SK-N-SH (cell line): ENCODE results near the gene ISCA2. TPM values are rescaled to one million over a fixed set of nuclear protein-coding genes. Genes with fewer than 3 reads are reported as not detected.

Experiments used
- CTCF ChIA-PET: fragments of 300-600, 350-600 bp; formaldehyde crosslinking; extraction: SDS; loops from one replicate; lab custom pipeline; 2021; lab: Yijun Ruan, JAX
- POLR2A ChIA-PET: fragments of 350-600 bp; sonication (Branson Sonifier 250); formaldehyde crosslinking; extraction: SDS; loops from one replicate; lab custom pipeline; 2020; ENCODE audit warnings: antibody characterized with exemption, inconsistent platforms; lab: Yijun Ruan, JAX
- DNase-seq: peaks from one replicate; pipeline ENCODE4 v3.0.0; 2012
- H2AFZ ChIP-seq: fragments of 200-600 bp; sonication (generic); 2 replicates; pipeline ENCODE4 v1.8.1; 2016; ENCODE audit warnings: antibody characterized with exemption, mild to moderate bottlenecking, low read depth
- H3F3A ChIP-seq: fragments of 200-600 bp; sonication (generic); replicated peaks from 2 replicates; pipeline ENCODE3; 2016; ENCODE audit warnings: antibody characterized with exemption, mild to moderate bottlenecking; ENCODE audit not compliant: insufficient read depth
- H3K27ac ChIP-seq, 2 experiments: fragments of 200-500 bp in 1 of 2; fragments of 200-600 bp in 1 of 2; sonication (Bioruptor generic) in 1 of 2; sonication (generic), shearing (Covaris generic) in 1 of 2; 2 replicates each; pipeline versions ENCODE4 v1.5.1 to v1.6.1; 2014 to 2016; ENCODE audit warnings: low read depth in 2 of 2, inconsistent platforms in 1 of 2, low read length in 1 of 2, mild to moderate bottlenecking in 1 of 2, mixed read lengths in 1 of 2
- H3K27me3 ChIP-seq: fragments of 200-600 bp; sonication (generic), shearing (Covaris generic); 2 replicates; pipeline ENCODE4 v1.6.1; 2016; ENCODE audit warnings: mixed run types; ENCODE audit not compliant: insufficient read depth
- H3K36me3 ChIP-seq, 2 experiments: fragments of 200-500 bp in 1 of 2; fragments of 200-600 bp in 1 of 2; sonication (Bioruptor generic) in 1 of 2; sonication (generic) in 1 of 2; replicated peaks in 1 of 2; 2 replicates each; pipeline versions ENCODE3 to v1.5.1; 2014 to 2016; ENCODE audit warnings: low read length in 1 of 2, mild to moderate bottlenecking in 1 of 2; ENCODE audit not compliant: insufficient read depth in 2 of 2, control insufficient read depth in 1 of 2
- H3K4me1 ChIP-seq, 2 experiments: fragments of 200-500 bp in 1 of 2; fragments of 200-600 bp in 1 of 2; sonication (Bioruptor generic) in 1 of 2; sonication (generic), shearing (Covaris generic) in 1 of 2; 2 replicates each; pipeline versions ENCODE4 v1.5.1 to v1.6.1; 2014 to 2016; ENCODE audit warnings: low read depth in 1 of 2, low read length in 1 of 2, mixed run types in 1 of 2; ENCODE audit not compliant: insufficient read depth in 2 of 2, control insufficient read depth in 1 of 2
- H3K4me2 ChIP-seq: fragments of 200-600 bp; sonication (generic), shearing (Covaris generic); 2 replicates; pipeline ENCODE4 v1.6.1; 2017; ENCODE audit warnings: mixed run types
- H3K4me3 ChIP-seq, 2 experiments: fragments of 200-500 bp in 1 of 2; fragments of 200-600 bp in 1 of 2; sonication (Bioruptor generic) in 1 of 2; sonication (generic), shearing (Covaris generic) in 1 of 2; 2 replicates each; pipeline versions ENCODE4 v1.5.1 to v1.8.1; 2014 to 2016; ENCODE audit warnings: low read depth in 2 of 2, inconsistent platforms in 1 of 2, low read length in 1 of 2, mild to moderate bottlenecking in 1 of 2, mixed read lengths in 1 of 2, moderate library complexity in 1 of 2
- H3K79me2 ChIP-seq: fragments of 200-600 bp; sonication (generic); 2 replicates; pipeline ENCODE4 v1.8.1; 2017; ENCODE audit warnings: mild to moderate bottlenecking; ENCODE audit not compliant: insufficient read depth
- H3K9ac ChIP-seq: fragments of 200-600 bp; sonication (generic); 2 replicates; pipeline ENCODE4 v1.6.1; 2017; ENCODE audit warnings: mixed run types
- H3K9me2 ChIP-seq: fragments of 200-600 bp; sonication (generic); 2 replicates; pipeline ENCODE4 v1.6.1; 2017; ENCODE audit warnings: mixed run types
- H3K9me3 ChIP-seq: fragments of 200-600 bp; sonication (generic); 2 replicates; pipeline ENCODE4 v1.6.1; 2017; ENCODE audit warnings: mixed run types, mild to moderate bottlenecking, moderate library complexity
- H4K20me1 ChIP-seq: fragments of 200-600 bp; sonication (generic); 2 replicates; pipeline ENCODE4 v1.6.1; 2017; ENCODE audit warnings: mild to moderate bottlenecking, mixed run types; ENCODE audit not compliant: insufficient read depth
- ELF1 ChIP-seq: IDR thresholded peaks from 2 replicates; pipeline ENCODE4 v1.4.0; 2012
- FOSL2 ChIP-seq: IDR thresholded peaks from 2 replicates; pipeline ENCODE4 v1.4.0; 2012; ENCODE audit warnings: low read depth, mild to moderate bottlenecking, moderate library complexity, borderline replicate concordance
- GABPA ChIP-seq: IDR thresholded peaks from 2 replicates; pipeline ENCODE4 v1.4.0; 2012; ENCODE audit warnings: low read depth, mild to moderate bottlenecking
- JUND ChIP-seq: IDR thresholded peaks from 2 replicates; pipeline ENCODE4 v1.4.0; 2012
- MEF2A ChIP-seq: IDR thresholded peaks from 2 replicates; pipeline ENCODE4 v1.4.0; 2012; ENCODE audit warnings: low read depth, borderline replicate concordance
- NRF1 ChIP-seq: IDR thresholded peaks from 2 replicates; pipeline ENCODE4 v1.6.1; 2012; ENCODE audit warnings: low read depth, mild to moderate bottlenecking, low read length
- POLR2AphosphoS5 ChIP-seq: IDR thresholded peaks from 2 replicates; pipeline ENCODE4 v1.6.1; 2012; ENCODE audit warnings: low read depth, low read length
- RFX5 ChIP-seq: IDR thresholded peaks from 2 replicates; pipeline ENCODE4 v1.6.1; 2012; ENCODE audit warnings: mild to moderate bottlenecking, improper control_type of control experiment, low read length
- RXRA ChIP-seq: IDR thresholded peaks from 2 replicates; pipeline ENCODE4 v1.4.0; 2012; ENCODE audit warnings: low read depth, mild to moderate bottlenecking, borderline replicate concordance
- TAF1 ChIP-seq: IDR thresholded peaks from 2 replicates; pipeline ENCODE4 v1.6.1; 2012; ENCODE audit warnings: low read depth, mild to moderate bottlenecking, low read length, moderate library complexity, borderline replicate concordance
- TEAD4 ChIP-seq: IDR thresholded peaks from 2 replicates; pipeline ENCODE4 v1.4.0; 2012; ENCODE audit warnings: mild to moderate bottlenecking, borderline replicate concordance; ENCODE audit not compliant: insufficient read depth
- YY1 ChIP-seq: IDR thresholded peaks from 2 replicates; pipeline ENCODE4 v1.4.0; 2012; ENCODE audit warnings: low read depth, mild to moderate bottlenecking
- WGBS: methylation state at CpG from one replicate; pipeline ENCODE4 v1.1.6; 2017; ENCODE audit warnings: low lambda C conversion rate; 5-methylcytosine and 5-hydroxymethylcytosine counted together
- polyA plus RNA-seq, 3 experiments: library from polyadenylated mRNA; depleted of rRNA; stranded (reverse); fragments of >200 nt; gene quantifications; 2 replicates each; pipeline ENCODE4 v1.2.3, GENCODE V29; 2012
- TF ChIP-seq, protein P1 (sequence below): IDR thresholded peaks from 2 replicates; pipeline ENCODE4 v1.4.0; 2012; ENCODE audit warnings: low read depth
- TF ChIP-seq, protein P2 (sequence below): IDR thresholded peaks from 2 replicates; pipeline ENCODE4; 2012
- TF ChIP-seq, protein P3 (sequence below): IDR thresholded peaks from 2 replicates; pipeline ENCODE4 v1.4.0; 2012; ENCODE audit warnings: low read depth, borderline replicate concordance
- TF ChIP-seq, protein P4 (sequence below): IDR thresholded peaks from 2 replicates; pipeline ENCODE4 v1.4.0; 2012; ENCODE audit warnings: low read depth, borderline replicate concordance
- TF ChIP-seq, protein P5 (sequence below): IDR thresholded peaks from 2 replicates; pipeline ENCODE4 v1.6.1; 2012; ENCODE audit warnings: mild to moderate bottlenecking, low read depth, low read length, moderate library complexity
- TF ChIP-seq, protein P6 (sequence below): fragments of 150-350 bp; IDR thresholded peaks from 2 replicates; pipeline ENCODE4 v1.6.1; 2016; ENCODE audit warnings: mild to moderate bottlenecking, low read depth, low read length
- TF ChIP-seq, protein P7 (sequence below): fragments of 200-600 bp; sonication (generic); IDR thresholded peaks from 2 replicates; pipeline ENCODE4 v1.6.1; 2017; ENCODE audit warnings: antibody characterized with exemption, mild to moderate bottlenecking, moderate library complexity
- TF ChIP-seq, protein P8 (sequence below): fragments of 150-350 bp; IDR thresholded peaks from 2 replicates; pipeline ENCODE4 v1.6.1; 2017; ENCODE audit warnings: antibody characterized with exemption, low read length, low read depth, borderline replicate concordance

ISCA2 gene
- polyA plus RNA-seq, 1 of the 3 experiments (the other 2 are of a cell fraction), result 51.9 TPM

DNA sequence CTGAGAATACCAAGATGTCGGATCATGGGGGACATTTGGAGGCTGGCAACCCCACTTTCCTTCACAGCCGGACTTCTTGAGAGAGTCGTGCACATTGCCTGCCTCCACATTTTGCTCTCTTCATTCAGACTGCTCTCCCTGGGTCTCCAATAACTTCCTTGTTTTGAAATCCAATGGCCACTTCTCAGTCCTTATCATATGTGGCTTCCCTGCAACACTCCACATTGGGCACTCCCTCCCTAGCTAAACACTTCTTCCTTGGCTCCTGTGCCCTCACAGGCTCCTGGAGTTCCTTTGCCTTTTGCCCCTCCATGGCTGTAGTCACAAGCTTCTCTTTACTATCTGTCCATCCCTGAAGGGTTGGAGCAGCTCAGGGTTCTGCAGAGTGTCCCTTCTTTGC lies 30.6 kb upstream of the ISCA2 start:
- no peaks in the 10 kb centered on the region for H3K9me3 ChIP-seq
- H3K27ac ChIP-seq, result no peak overlapping the region
- ChIA-PET CTCF (interaction anchor here (1.9 kb wide), 1 partner anchor 100 kb away, joined by 7 read pairs; no protein-coding TSS in a partner anchor), POLR2A (no interaction called here)
- H3K79me2 ChIP-seq, result no peaks in the 10 kb centered on the region
- H3K4me2 ChIP-seq, result no peak overlapping the region
- no peaks in the 10 kb centered on the region for H3F3A ChIP-seq
- H4K20me1 ChIP-seq, result no peaks in the 10 kb centered on the region
- no peaks in the 10 kb centered on the region for H3K27me3 ChIP-seq
- 55% methylated on average over 3 of the region's 3 CpGs for WGBS
- no peaks in the 10 kb centered on the region for H3K4me1 ChIP-seq
- no peak overlapping the region for H2AFZ ChIP-seq
- no peaks in the 10 kb centered on the region for H3K36me3 ChIP-seq
- no peak overlapping the region for H3K9ac ChIP-seq
- H3K4me3 ChIP-seq, result no peak overlapping the region
- no peak for DNase-seq
- TF ChIP-seq, protein P1, sequence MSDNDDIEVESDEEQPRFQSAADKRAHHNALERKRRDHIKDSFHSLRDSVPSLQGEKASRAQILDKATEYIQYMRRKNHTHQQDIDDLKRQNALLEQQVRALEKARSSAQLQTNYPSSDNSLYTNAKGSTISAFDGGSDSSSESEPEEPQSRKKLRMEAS, result no peak
- TF ChIP-seq RXRA (no peak), ELF1 (no peak), FOSL2 (no peak), NRF1 (no peak), YY1 (no peak), POLR2AphosphoS5 (no peak), RFX5 (no peak), GABPA (no peak), JUND (no peak), TAF1 (no peak), MEF2A (no peak), TEAD4 (no peak)
- TF ChIP-seq, protein P2, sequence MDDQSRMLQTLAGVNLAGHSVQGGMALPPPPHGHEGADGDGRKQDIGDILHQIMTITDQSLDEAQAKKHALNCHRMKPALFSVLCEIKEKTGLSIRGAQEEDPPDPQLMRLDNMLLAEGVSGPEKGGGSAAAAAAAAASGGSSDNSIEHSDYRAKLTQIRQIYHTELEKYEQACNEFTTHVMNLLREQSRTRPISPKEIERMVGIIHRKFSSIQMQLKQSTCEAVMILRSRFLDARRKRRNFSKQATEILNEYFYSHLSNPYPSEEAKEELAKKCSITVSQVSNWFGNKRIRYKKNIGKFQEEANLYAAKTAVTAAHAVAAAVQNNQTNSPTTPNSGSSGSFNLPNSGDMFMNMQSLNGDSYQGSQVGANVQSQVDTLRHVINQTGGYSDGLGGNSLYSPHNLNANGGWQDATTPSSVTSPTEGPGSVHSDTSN, result no peak
- TF ChIP-seq, protein P3, sequence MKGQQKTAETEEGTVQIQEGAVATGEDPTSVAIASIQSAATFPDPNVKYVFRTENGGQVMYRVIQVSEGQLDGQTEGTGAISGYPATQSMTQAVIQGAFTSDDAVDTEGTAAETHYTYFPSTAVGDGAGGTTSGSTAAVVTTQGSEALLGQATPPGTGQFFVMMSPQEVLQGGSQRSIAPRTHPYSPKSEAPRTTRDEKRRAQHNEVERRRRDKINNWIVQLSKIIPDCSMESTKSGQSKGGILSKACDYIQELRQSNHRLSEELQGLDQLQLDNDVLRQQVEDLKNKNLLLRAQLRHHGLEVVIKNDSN, result no peak
- TF ChIP-seq, protein P4, sequence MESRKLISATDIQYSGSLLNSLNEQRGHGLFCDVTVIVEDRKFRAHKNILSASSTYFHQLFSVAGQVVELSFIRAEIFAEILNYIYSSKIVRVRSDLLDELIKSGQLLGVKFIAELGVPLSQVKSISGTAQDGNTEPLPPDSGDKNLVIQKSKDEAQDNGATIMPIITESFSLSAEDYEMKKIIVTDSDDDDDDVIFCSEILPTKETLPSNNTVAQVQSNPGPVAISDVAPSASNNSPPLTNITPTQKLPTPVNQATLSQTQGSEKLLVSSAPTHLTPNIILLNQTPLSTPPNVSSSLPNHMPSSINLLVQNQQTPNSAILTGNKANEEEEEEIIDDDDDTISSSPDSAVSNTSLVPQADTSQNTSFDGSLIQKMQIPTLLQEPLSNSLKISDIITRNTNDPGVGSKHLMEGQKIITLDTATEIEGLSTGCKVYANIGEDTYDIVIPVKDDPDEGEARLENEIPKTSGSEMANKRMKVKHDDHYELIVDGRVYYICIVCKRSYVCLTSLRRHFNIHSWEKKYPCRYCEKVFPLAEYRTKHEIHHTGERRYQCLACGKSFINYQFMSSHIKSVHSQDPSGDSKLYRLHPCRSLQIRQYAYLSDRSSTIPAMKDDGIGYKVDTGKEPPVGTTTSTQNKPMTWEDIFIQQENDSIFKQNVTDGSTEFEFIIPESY, result no peak
- TF ChIP-seq, protein P5, sequence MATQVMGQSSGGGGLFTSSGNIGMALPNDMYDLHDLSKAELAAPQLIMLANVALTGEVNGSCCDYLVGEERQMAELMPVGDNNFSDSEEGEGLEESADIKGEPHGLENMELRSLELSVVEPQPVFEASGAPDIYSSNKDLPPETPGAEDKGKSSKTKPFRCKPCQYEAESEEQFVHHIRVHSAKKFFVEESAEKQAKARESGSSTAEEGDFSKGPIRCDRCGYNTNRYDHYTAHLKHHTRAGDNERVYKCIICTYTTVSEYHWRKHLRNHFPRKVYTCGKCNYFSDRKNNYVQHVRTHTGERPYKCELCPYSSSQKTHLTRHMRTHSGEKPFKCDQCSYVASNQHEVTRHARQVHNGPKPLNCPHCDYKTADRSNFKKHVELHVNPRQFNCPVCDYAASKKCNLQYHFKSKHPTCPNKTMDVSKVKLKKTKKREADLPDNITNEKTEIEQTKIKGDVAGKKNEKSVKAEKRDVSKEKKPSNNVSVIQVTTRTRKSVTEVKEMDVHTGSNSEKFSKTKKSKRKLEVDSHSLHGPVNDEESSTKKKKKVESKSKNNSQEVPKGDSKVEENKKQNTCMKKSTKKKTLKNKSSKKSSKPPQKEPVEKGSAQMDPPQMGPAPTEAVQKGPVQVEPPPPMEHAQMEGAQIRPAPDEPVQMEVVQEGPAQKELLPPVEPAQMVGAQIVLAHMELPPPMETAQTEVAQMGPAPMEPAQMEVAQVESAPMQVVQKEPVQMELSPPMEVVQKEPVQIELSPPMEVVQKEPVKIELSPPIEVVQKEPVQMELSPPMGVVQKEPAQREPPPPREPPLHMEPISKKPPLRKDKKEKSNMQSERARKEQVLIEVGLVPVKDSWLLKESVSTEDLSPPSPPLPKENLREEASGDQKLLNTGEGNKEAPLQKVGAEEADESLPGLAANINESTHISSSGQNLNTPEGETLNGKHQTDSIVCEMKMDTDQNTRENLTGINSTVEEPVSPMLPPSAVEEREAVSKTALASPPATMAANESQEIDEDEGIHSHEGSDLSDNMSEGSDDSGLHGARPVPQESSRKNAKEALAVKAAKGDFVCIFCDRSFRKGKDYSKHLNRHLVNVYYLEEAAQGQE, result no peak
- TF ChIP-seq, protein P6, sequence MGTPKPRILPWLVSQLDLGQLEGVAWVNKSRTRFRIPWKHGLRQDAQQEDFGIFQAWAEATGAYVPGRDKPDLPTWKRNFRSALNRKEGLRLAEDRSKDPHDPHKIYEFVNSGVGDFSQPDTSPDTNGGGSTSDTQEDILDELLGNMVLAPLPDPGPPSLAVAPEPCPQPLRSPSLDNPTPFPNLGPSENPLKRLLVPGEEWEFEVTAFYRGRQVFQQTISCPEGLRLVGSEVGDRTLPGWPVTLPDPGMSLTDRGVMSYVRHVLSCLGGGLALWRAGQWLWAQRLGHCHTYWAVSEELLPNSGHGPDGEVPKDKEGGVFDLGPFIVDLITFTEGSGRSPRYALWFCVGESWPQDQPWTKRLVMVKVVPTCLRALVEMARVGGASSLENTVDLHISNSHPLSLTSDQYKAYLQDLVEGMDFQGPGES, result no peak
- TF ChIP-seq, protein P7, sequence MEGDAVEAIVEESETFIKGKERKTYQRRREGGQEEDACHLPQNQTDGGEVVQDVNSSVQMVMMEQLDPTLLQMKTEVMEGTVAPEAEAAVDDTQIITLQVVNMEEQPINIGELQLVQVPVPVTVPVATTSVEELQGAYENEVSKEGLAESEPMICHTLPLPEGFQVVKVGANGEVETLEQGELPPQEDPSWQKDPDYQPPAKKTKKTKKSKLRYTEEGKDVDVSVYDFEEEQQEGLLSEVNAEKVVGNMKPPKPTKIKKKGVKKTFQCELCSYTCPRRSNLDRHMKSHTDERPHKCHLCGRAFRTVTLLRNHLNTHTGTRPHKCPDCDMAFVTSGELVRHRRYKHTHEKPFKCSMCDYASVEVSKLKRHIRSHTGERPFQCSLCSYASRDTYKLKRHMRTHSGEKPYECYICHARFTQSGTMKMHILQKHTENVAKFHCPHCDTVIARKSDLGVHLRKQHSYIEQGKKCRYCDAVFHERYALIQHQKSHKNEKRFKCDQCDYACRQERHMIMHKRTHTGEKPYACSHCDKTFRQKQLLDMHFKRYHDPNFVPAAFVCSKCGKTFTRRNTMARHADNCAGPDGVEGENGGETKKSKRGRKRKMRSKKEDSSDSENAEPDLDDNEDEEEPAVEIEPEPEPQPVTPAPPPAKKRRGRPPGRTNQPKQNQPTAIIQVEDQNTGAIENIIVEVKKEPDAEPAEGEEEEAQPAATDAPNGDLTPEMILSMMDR, result no peak
- TF ChIP-seq, protein P8, sequence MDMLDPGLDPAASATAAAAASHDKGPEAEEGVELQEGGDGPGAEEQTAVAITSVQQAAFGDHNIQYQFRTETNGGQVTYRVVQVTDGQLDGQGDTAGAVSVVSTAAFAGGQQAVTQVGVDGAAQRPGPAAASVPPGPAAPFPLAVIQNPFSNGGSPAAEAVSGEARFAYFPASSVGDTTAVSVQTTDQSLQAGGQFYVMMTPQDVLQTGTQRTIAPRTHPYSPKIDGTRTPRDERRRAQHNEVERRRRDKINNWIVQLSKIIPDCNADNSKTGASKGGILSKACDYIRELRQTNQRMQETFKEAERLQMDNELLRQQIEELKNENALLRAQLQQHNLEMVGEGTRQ, result no peak
- no peaks in the 10 kb centered on the region for H3K9me2 ChIP-seq
